Suprapubic skin (tissue), 4 donors: ENCODE results near the gene BAG3.

Experiments
- CTCF ChIP-seq, 2 donors: fragments of 200-600 bp in 1 of 2; fragments of 450-650 bp in 1 of 2; sonication (generic) in 1 of 2; IDR thresholded peaks; one replicate each; pipeline ENCODE4 v1.5.1; 2016 to 2019; ENCODE audit warnings: antibody characterized with exemption in 2 of 2, mild to moderate bottlenecking in 1 of 2, moderate library complexity in 1 of 2
- POLR2A ChIP-seq, 2 donors: fragments of 450-650 bp; IDR thresholded peaks; one replicate each; pipeline ENCODE4 v1.6.1; 2017; ENCODE audit warnings: antibody characterized with exemption in 2 of 2, mild to moderate bottlenecking in 2 of 2, moderate library complexity in 2 of 2
- POLR2AphosphoS5 ChIP-seq, 3 donors: sonication (generic); formaldehyde crosslinking; IDR thresholded peaks; one replicate each; pipeline ENCODE4 v1.6.1; 2017; ENCODE audit warnings: antibody characterized with exemption in 3 of 3

- TF ChIP-seq POLR2A (IDR thresholded peaks at IDR 0.05), result no peak
- TF ChIP-seq CTCF (IDR thresholded peaks at IDR 0.05), result no peak
- no peak for TF ChIP-seq POLR2AphosphoS5 (IDR thresholded peaks at IDR 0.05)
Measured at GRCh38 chr10:119640875-119641526, 10.2 kb upstream of the BAG3 start.
